HepG2 (cell line): ENCODE measurements around the gene MACROD2. TPM values are rescaled to one million over a fixed set of nuclear protein-coding genes. Genes with fewer than 3 reads are reported as not detected.
A peak's percentile ranks its signal among the peaks of the same experiment; 100 is the strongest.

Experiments
- MED1 ChIP-seq: sonication (generic); formaldehyde crosslinking; IDR thresholded peaks from 2 replicates; pipeline ENCODE4 v1.4.0; 2020; ENCODE audit warnings: missing genetic modification reagents
- MTA3 ChIP-seq: sonication (generic); formaldehyde crosslinking; IDR thresholded peaks from 2 replicates; pipeline ENCODE4 v1.4.0; 2020; ENCODE audit warnings: missing genetic modification reagents
- POLR2G ChIP-seq: fragments of 200-400 bp; formaldehyde crosslinking; IDR thresholded peaks from 2 replicates; pipeline ENCODE4 v1.6.1; 2018; ENCODE audit warnings: mild to moderate bottlenecking, low read depth, low read length, moderate library complexity
- REST ChIP-seq, 2 experiments: IDR thresholded peaks; 2 replicates each; pipeline ENCODE4 v1.6.1; 2011 to 2012; ENCODE audit warnings: low read length in 2 of 2, borderline replicate concordance in 1 of 2, low read depth in 1 of 2, mild to moderate bottlenecking in 1 of 2, moderate library complexity in 1 of 2
- SALL1 ChIP-seq: sonication (generic); formaldehyde crosslinking; IDR thresholded peaks from 2 replicates; pipeline ENCODE4 v1.8.0; 2022; ENCODE audit warnings: mild to moderate bottlenecking, missing genetic modification reagents
- SNAI1 ChIP-seq: sonication (generic); formaldehyde crosslinking; IDR thresholded peaks from 2 replicates; pipeline ENCODE4 v1.5.0; 2020; ENCODE audit warnings: mild to moderate bottlenecking, missing genetic modification reagents, borderline replicate concordance
- SNRNP70 ChIP-seq: fragments of 200-400 bp; formaldehyde crosslinking; IDR thresholded peaks from 2 replicates; pipeline ENCODE4 v1.6.1; 2017; ENCODE audit warnings: mild to moderate bottlenecking, low read depth, low read length, moderate library complexity
- TP53 ChIP-seq: sonication (generic); formaldehyde crosslinking; conservative IDR thresholded peaks from 2 replicates; pipeline ENCODE4 v1.4.0; 2020; ENCODE audit warnings: missing genetic modification reagents
- ZBTB39 ChIP-seq: sonication (generic); formaldehyde crosslinking; IDR thresholded peaks from 2 replicates; pipeline ENCODE4 v1.5.0; 2020; ENCODE audit warnings: missing genetic modification reagents
- ZFP1 ChIP-seq: IDR thresholded peaks from 2 replicates; pipeline ENCODE4 v1.6.1; 2016
- ZNF136 ChIP-seq: sonication (generic); formaldehyde crosslinking; IDR thresholded peaks from 2 replicates; pipeline ENCODE4 v1.8.1; 2022; ENCODE audit warnings: low read depth, mild to moderate bottlenecking, moderate library complexity, missing genetic modification reagents
- ZNF317 ChIP-seq: sonication (generic); formaldehyde crosslinking; IDR thresholded peaks from 2 replicates; pipeline ENCODE4 v1.5.0; 2020; ENCODE audit warnings: mild to moderate bottlenecking, missing genetic modification reagents
- ZNF382 ChIP-seq: sonication (generic); formaldehyde crosslinking; IDR thresholded peaks from 2 replicates; pipeline ENCODE4 v1.5.0; 2020; ENCODE audit warnings: missing genetic modification reagents, mild to moderate bottlenecking, borderline replicate concordance
- ZNF619 ChIP-seq: sonication (generic); formaldehyde crosslinking; IDR thresholded peaks from 2 replicates; pipeline ENCODE4 v1.4.0; 2020; ENCODE audit warnings: mild to moderate bottlenecking, missing genetic modification reagents
- ZNF724P ChIP-seq: sonication (generic); formaldehyde crosslinking; IDR thresholded peaks from 2 replicates; pipeline ENCODE4 v1.8.0; 2022; ENCODE audit warnings: missing genetic modification reagents, borderline replicate concordance
- ZNF782 ChIP-seq: sonication (generic); formaldehyde crosslinking; IDR thresholded peaks from 2 replicates; pipeline ENCODE4 v1.4.0; 2020; ENCODE audit warnings: missing genetic modification reagents, mild to moderate bottlenecking, borderline replicate concordance
- polyA plus RNA-seq, 8 experiments: library from polyadenylated mRNA; depleted of rRNA in 3 of 8; stranded (reverse) in 7 of 8; unstranded in 1 of 8; fragments of >200 nt; fragmentation: Illumina TruSeq in 4 of 8; extraction: Trizol in 4 of 8; gene quantifications; 2 replicates each; pipeline versions ENCODE4 v1.2.1 to v1.2.3, GENCODE V29; 2011 to 2016; ENCODE audit warnings: low read depth in 4 of 8, missing spikeins in 1 of 8, mixed read lengths in 1 of 8; ENCODE audit not compliant: insufficient read depth in 1 of 8
- total RNA-seq, 5 experiments: library from RNA; depleted of rRNA; stranded (reverse); fragments of >200 nt; fragmentation: Illumina TruSeq; extraction: Trizol; gene quantifications; 2 replicates each; pipeline ENCODE4 v1.2.3, GENCODE V29; 2016; ENCODE audit warnings: low read depth in 1 of 5
- TF ChIP-seq, protein P1 (sequence below): sonication (generic); formaldehyde crosslinking; IDR thresholded peaks from 2 replicates; pipeline ENCODE4 v1.8.1; 2023; ENCODE audit warnings: missing genetic modification reagents, mild to moderate bottlenecking, borderline replicate concordance
- TF ChIP-seq, protein P2 (sequence below): sonication (generic); formaldehyde crosslinking; IDR thresholded peaks from 2 replicates; pipeline ENCODE4 v1.8.1; 2023; ENCODE audit warnings: mild to moderate bottlenecking, missing genetic modification reagents, borderline replicate concordance
- TF ChIP-seq, protein P3 (sequence below): sonication (generic); formaldehyde crosslinking; IDR thresholded peaks from 2 replicates; pipeline ENCODE4 v1.4.0; 2020; ENCODE audit warnings: mild to moderate bottlenecking, missing genetic modification reagents, borderline replicate concordance

The MACROD2 gene
- total and polyA plus RNA-seq, 2 of the 13 experiments (the other 11 are each of a cell fraction or from before 2014, with no cell fraction given), result 0.13 to 0.51 TPM

DNA sequence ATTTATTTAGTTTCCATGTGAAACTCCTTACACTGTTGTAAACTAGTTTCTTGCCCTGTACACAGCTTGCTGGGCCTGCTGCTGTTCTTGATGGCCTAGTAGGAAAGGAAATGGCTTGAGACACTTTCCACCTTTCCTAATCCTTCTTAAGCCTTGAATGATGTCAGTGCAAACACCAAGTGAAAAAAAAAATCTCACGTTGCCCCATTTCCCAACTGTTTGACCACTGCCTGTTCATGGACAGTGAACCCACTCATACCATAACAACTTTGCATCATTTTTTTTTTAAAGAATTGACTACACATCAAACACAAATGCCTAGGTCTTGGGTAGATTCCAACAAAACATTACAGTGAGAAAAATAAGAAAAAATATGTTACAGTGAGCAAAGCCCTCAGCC lies 995.7 kb downstream of the MACROD2 start (continued):
- TF ChIP-seq ZBTB39 (CRISPR knock-in tag) (no peak), MED1 (CRISPR knock-in tag) (peak; percentile 98), ZNF317 (no peak), SALL1 (CRISPR knock-in tag) (peak; percentile 81), SNAI1 (CRISPR knock-in tag) (no peak), ZNF136 (CRISPR knock-in tag) (no peak), ZNF724P (no peak), TP53 (CRISPR knock-in tag) (no peak; the same call in 1 of the 2 replicates), POLR2G (no peak), ZNF619 (CRISPR knock-in tag) (no peak), ZNF782 (CRISPR knock-in tag) (no peak), REST (IDR thresholded peaks at IDR 0.05; ENCODE audit: borderline replicate concordance in 1 of 2, low read depth in 1 of 2, low read length in 2 of 2) (no peak), MTA3 (no peak), ZFP1 (CRISPR knock-in tag) (0 out of 2 replicates have a peak, but pooled peaks have one; percentile 29), ZNF382 (CRISPR knock-in tag) (no peak), SNRNP70 (no peak)
- TF ChIP-seq, protein P1, sequence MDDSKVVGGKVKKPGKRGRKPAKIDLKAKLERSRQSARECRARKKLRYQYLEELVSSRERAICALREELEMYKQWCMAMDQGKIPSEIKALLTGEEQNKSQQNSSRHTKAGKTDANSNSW (CRISPR knock-in tag), result no peak
- TF ChIP-seq, protein P2, sequence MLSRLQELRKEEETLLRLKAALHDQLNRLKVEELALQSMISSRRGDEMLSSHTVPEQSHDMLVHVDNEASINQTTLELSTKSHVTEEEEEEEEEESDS (CRISPR knock-in tag), result no peak
- TF ChIP-seq, protein P3, sequence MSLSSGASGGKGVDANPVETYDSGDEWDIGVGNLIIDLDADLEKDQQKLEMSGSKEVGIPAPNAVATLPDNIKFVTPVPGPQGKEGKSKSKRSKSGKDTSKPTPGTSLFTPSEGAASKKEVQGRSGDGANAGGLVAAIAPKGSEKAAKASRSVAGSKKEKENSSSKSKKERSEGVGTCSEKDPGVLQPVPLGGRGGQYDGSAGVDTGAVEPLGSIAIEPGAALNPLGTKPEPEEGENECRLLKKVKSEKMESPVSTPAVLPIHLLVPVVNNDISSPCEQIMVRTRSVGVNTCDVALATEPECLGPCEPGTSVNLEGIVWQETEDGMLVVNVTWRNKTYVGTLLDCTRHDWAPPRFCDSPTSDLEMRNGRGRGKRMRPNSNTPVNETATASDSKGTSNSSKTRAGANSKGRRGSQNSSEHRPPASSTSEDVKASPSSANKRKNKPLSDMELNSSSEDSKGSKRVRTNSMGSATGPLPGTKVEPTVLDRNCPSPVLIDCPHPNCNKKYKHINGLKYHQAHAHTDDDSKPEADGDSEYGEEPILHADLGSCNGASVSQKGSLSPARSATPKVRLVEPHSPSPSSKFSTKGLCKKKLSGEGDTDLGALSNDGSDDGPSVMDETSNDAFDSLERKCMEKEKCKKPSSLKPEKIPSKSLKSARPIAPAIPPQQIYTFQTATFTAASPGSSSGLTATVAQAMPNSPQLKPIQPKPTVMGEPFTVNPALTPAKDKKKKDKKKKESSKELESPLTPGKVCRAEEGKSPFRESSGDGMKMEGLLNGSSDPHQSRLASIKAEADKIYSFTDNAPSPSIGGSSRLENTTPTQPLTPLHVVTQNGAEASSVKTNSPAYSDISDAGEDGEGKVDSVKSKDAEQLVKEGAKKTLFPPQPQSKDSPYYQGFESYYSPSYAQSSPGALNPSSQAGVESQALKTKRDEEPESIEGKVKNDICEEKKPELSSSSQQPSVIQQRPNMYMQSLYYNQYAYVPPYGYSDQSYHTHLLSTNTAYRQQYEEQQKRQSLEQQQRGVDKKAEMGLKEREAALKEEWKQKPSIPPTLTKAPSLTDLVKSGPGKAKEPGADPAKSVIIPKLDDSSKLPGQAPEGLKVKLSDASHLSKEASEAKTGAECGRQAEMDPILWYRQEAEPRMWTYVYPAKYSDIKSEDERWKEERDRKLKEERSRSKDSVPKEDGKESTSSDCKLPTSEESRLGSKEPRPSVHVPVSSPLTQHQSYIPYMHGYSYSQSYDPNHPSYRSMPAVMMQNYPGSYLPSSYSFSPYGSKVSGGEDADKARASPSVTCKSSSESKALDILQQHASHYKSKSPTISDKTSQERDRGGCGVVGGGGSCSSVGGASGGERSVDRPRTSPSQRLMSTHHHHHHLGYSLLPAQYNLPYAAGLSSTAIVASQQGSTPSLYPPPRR (CRISPR knock-in tag), result peak; percentile 84
